Measurements from ENCODE around the gene SNRNP25.
A peak's percentile ranks its signal among the peaks of the same experiment; 100 is the strongest.

Gene SNRNP25

GRCh38 chr16:38941-39892, 14.4 kb upstream of the SNRNP25 start:
- Histone ChIP-seq H4K20me1 (ENCODE audit: insufficient read depth, low read length) (no peaks in the 10 kb centered on the region), H3K4me3 (ENCODE audit: low read depth, low read length, poor library complexity, severe bottlenecking) (no peak overlapping the region), H3K4me2 (ENCODE audit: low read length) (peak overlapping the region; percentile 30; the same call in 1 of the 2 replicates), H3K27ac (ENCODE audit: low read depth, low read length, poor library complexity, severe bottlenecking) (peak overlapping the region; percentile 79), H3K9me2 (ENCODE audit: low read depth, low read length) (no peaks in the 10 kb centered on the region), H3K27me3 (ENCODE audit: insufficient read depth, low read length) (no peaks in the 10 kb centered on the region), H3K4me1 (ENCODE audit: insufficient read depth, low read length, severe bottlenecking) (peaks cover 30% of the 10 kb centered on the region), H3K79me2 (ENCODE audit: insufficient read depth, low read length) (no peaks in the 10 kb centered on the region), H3K9ac (ENCODE audit: low read length) (peak overlapping the region; percentile 31; the same call in 1 of the 2 replicates), H3K36me3 (ENCODE audit: insufficient read depth, low read length) (peaks cover 66% of the 10 kb centered on the region), H2AFZ (ENCODE audit: low read length) (no peak overlapping the region), H3K9me3 (ENCODE audit: low read length) (no peaks in the 10 kb centered on the region), H3F3A (ENCODE audit: insufficient read depth, low read length) (no peaks in the 10 kb centered on the region)
- TF ChIP-seq EZH2 (IDR thresholded peaks at IDR 0.05; ENCODE audit: borderline replicate concordance, low read length) = no peak

- Histone ChIP-seq H3K9ac (ENCODE audit: low read length) (no peak overlapping the region), H4K20me1 (ENCODE audit: insufficient read depth, low read length) (no peaks in the 10 kb centered on the region), H3K4me1 (ENCODE audit: insufficient read depth, low read length, severe bottlenecking) (peaks cover 21% of the 10 kb centered on the region), H3F3A (ENCODE audit: insufficient read depth, low read length) (no peaks in the 10 kb centered on the region), H3K9me2 (ENCODE audit: low read depth, low read length) (no peaks in the 10 kb centered on the region), H3K9me3 (ENCODE audit: low read length) (no peaks in the 10 kb centered on the region), H3K27ac (ENCODE audit: low read depth, low read length, poor library complexity, severe bottlenecking) (no peak overlapping the region), H3K4me2 (ENCODE audit: low read length) (no peak overlapping the region), H3K27me3 (ENCODE audit: insufficient read depth, low read length) (no peaks in the 10 kb centered on the region), H2AFZ (ENCODE audit: low read length) (no peak overlapping the region), H3K36me3 (ENCODE audit: insufficient read depth, low read length) (peaks cover 79% of the 10 kb centered on the region), H3K79me2 (ENCODE audit: insufficient read depth, low read length) (no peaks in the 10 kb centered on the region), H3K4me3 (ENCODE audit: low read depth, low read length, poor library complexity, severe bottlenecking) (no peak overlapping the region)
- TF ChIP-seq, protein P1, sequence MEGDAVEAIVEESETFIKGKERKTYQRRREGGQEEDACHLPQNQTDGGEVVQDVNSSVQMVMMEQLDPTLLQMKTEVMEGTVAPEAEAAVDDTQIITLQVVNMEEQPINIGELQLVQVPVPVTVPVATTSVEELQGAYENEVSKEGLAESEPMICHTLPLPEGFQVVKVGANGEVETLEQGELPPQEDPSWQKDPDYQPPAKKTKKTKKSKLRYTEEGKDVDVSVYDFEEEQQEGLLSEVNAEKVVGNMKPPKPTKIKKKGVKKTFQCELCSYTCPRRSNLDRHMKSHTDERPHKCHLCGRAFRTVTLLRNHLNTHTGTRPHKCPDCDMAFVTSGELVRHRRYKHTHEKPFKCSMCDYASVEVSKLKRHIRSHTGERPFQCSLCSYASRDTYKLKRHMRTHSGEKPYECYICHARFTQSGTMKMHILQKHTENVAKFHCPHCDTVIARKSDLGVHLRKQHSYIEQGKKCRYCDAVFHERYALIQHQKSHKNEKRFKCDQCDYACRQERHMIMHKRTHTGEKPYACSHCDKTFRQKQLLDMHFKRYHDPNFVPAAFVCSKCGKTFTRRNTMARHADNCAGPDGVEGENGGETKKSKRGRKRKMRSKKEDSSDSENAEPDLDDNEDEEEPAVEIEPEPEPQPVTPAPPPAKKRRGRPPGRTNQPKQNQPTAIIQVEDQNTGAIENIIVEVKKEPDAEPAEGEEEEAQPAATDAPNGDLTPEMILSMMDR (IDR thresholded peaks at IDR 0.05; ENCODE audit: low read length) = no peak
- no peak for TF ChIP-seq EZH2 (IDR thresholded peaks at IDR 0.05; ENCODE audit: borderline replicate concordance, low read length)
Observed at GRCh38 chr16:41439-42068, 12.1 kb upstream of the SNRNP25 start.

DNA sequence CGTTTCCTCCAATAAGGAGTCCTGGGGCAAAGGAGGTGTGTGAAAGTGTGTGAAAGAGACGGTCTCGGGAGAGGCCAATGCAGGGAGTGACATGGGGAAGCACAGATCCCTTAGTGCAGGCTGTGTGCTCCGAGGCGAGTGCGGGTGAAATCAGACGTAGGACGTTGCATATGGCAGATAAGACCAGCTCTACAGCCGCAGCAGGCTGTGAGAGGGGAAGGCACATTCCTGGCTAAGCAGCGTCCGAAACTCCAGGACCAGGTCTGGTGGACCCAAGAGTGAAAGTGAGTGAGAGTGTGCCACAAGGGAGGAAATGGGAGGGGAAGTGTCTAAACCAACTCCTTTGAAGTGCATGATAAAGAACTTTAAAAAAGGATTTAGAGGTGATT, 11.6 kb upstream of the SNRNP25 start:
- Histone ChIP-seq H3K27me3 (ENCODE audit: insufficient read depth, low read length) (no peaks in the 10 kb centered on the region), H3K4me1 (ENCODE audit: insufficient read depth, low read length, severe bottlenecking) (peaks cover 21% of the 10 kb centered on the region), H4K20me1 (ENCODE audit: insufficient read depth, low read length) (no peaks in the 10 kb centered on the region), H3K4me2 (ENCODE audit: low read length) (no peak overlapping the region), H3K27ac (ENCODE audit: low read depth, low read length, poor library complexity, severe bottlenecking) (no peak overlapping the region), H3K36me3 (ENCODE audit: insufficient read depth, low read length) (peaks cover 78% of the 10 kb centered on the region), H3K9me3 (ENCODE audit: low read length) (no peaks in the 10 kb centered on the region), H3K4me3 (ENCODE audit: low read depth, low read length, poor library complexity, severe bottlenecking) (no peak overlapping the region), H3F3A (ENCODE audit: insufficient read depth, low read length) (peaks cover 3% of the 10 kb centered on the region; the same call in 1 of the 2 replicates), H3K79me2 (ENCODE audit: insufficient read depth, low read length) (no peaks in the 10 kb centered on the region), H3K9me2 (ENCODE audit: low read depth, low read length) (no peaks in the 10 kb centered on the region), H2AFZ (ENCODE audit: low read length) (no peak overlapping the region), H3K9ac (ENCODE audit: low read length) (no peak overlapping the region)
- TF ChIP-seq, protein P1 (IDR thresholded peaks at IDR 0.05; ENCODE audit: low read length) = no peak
